ENCODE results near the gene COBL. TPM values are rescaled to one million over a fixed set of nuclear protein-coding genes. Genes with fewer than 3 reads are reported as not detected.

Gene COBL
- total RNA-seq, 1 donor from 2014 or later: 27.9 TPM

- H3K4me1 ChIP-seq: no peaks in the 10 kb centered on the region
- TF ChIP-seq, protein P1, sequence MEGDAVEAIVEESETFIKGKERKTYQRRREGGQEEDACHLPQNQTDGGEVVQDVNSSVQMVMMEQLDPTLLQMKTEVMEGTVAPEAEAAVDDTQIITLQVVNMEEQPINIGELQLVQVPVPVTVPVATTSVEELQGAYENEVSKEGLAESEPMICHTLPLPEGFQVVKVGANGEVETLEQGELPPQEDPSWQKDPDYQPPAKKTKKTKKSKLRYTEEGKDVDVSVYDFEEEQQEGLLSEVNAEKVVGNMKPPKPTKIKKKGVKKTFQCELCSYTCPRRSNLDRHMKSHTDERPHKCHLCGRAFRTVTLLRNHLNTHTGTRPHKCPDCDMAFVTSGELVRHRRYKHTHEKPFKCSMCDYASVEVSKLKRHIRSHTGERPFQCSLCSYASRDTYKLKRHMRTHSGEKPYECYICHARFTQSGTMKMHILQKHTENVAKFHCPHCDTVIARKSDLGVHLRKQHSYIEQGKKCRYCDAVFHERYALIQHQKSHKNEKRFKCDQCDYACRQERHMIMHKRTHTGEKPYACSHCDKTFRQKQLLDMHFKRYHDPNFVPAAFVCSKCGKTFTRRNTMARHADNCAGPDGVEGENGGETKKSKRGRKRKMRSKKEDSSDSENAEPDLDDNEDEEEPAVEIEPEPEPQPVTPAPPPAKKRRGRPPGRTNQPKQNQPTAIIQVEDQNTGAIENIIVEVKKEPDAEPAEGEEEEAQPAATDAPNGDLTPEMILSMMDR (IDR thresholded peaks at IDR 0.05): no peak
- H3K27me3 ChIP-seq (ENCODE audit: low read depth): no peaks in the 10 kb centered on the region
- peak; percentile 69 to 79 for ATAC-seq
- no peak overlapping the region for H3K27ac ChIP-seq
- H3K4me3 ChIP-seq: no peak overlapping the region
- H3K36me3 ChIP-seq: no peaks in the 10 kb centered on the region
- no peaks in the 10 kb centered on the region for H3K9me3 ChIP-seq
- no peak for DNase-seq
- intact Hi-C loops (cut with DNase I): no loop called here
These were observed 327.6 kb downstream of the COBL start for GRCh38 chr7:50988988-50989387.

- ATAC-seq (no peak), DNase-seq (no peak)
- Histone ChIP-seq H3K4me1 (no peaks in the 10 kb centered on the region), H3K4me3 (no peak overlapping the region), H3K36me3 (no peaks in the 10 kb centered on the region), H3K27ac (no peak overlapping the region), H3K27me3 (ENCODE audit: low read depth) (no peaks in the 10 kb centered on the region), H3K9me3 (no peaks in the 10 kb centered on the region)
- TF ChIP-seq, protein P1 (IDR thresholded peaks at IDR 0.05): no peak
- intact Hi-C loops (cut with DNase I): no loop called here
These were observed 328.1 kb downstream of the COBL start for GRCh38 chr7:50988465-50988864.

GRCh38 chr7:50985096-50985495, 331.5 kb downstream of the COBL start:
- H3K9me3 ChIP-seq: no peaks in the 10 kb centered on the region
- H3K4me1 ChIP-seq: no peaks in the 10 kb centered on the region
- ATAC-seq: no peak

DNA sequence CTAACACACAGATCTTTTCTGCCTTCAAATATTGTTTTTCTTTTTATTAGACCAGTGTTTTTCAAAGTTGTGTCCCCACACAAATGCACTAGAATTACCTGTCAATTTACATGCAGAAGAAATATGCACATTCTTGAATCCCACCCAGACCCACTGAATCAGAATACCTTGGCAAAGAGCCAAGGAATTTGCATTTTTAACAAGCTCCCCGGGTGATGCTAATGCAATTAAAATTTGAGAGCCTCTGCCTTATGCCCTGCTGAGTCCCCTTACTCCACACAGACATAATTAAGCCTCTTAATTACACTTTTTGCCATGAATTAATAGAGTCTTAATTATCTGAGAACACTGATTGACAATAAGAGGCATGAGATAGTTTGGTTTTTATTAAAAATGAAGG, 332.8 kb downstream of the COBL start:
- Histone ChIP-seq H3K27ac (no peak overlapping the region), H3K9me3 (no peaks in the 10 kb centered on the region), H3K27me3 (ENCODE audit: low read depth) (no peaks in the 10 kb centered on the region), H3K4me1 (no peaks in the 10 kb centered on the region), H3K36me3 (no peaks in the 10 kb centered on the region), H3K4me3 (no peak overlapping the region)
- DNase-seq (no peak), ATAC-seq (no peak)
- intact Hi-C loops (cut with DNase I): no loop called here
- TF ChIP-seq, protein P1 (IDR thresholded peaks at IDR 0.05): no peak

More at GRCh38 chr7:50985096-50985495, 331.5 kb downstream of the COBL start:
- no peaks in the 10 kb centered on the region for H3K36me3 ChIP-seq
- DNase-seq: no peak
- H3K27me3 ChIP-seq (ENCODE audit: low read depth): no peaks in the 10 kb centered on the region
- TF ChIP-seq, protein P1 (IDR thresholded peaks at IDR 0.05): no peak
- no peak overlapping the region for H3K27ac ChIP-seq
- H3K4me3 ChIP-seq: no peak overlapping the region
- intact Hi-C loops (cut with DNase I): no loop called here

GRCh38 chr7:50982626-50983025, 334.0 kb downstream of the COBL start:
- H3K36me3 ChIP-seq: no peaks in the 10 kb centered on the region
- DNase-seq: no peak

More at GRCh38 chr7:50982626-50983025, 334.0 kb downstream of the COBL start:
- Histone ChIP-seq H3K27ac (no peak overlapping the region), H3K4me3 (no peak overlapping the region), H3K4me1 (no peaks in the 10 kb centered on the region), H3K27me3 (ENCODE audit: low read depth) (no peaks in the 10 kb centered on the region), H3K9me3 (no peaks in the 10 kb centered on the region)
- intact Hi-C loops (cut with DNase I): no loop called here
- ATAC-seq: no peak
- TF ChIP-seq, protein P1 (IDR thresholded peaks at IDR 0.05): no peak
